ENCODE results near the gene SDHB. TPM values are rescaled to one million over a fixed set of nuclear protein-coding genes. Genes with fewer than 3 reads are reported as not detected.

SDHB gene
- total and polyA plus RNA-seq, 4 donors: 59.1 to 117 (median 83.5) TPM

DNA sequence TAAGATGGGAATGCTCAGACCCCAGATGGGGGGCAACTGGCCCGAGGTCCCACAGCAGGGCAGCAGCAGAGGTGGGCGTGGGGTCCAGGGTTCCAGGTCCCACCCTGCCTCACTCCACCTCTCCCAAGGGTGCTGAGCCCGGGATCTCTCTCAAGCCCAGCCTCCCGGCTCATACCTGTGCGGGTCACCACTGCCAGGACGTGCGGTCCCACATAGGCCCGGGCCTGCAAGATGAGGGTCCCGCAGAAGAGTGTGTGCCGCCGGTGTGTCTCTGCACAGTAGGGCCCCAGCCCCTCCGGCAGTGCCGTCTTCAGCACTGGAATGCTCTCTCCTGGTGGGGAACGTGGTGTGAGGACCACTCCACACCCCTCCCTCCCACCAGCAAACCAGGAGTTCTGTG lies 57.0 kb downstream of the SDHB start:
- no peak overlapping the region for H3K4me3 ChIP-seq
- no peak for DNase-seq
- H3K27ac ChIP-seq (ENCODE audit: low read depth in 1 of 2, low read length in 1 of 2): no peak overlapping the region

DNA sequence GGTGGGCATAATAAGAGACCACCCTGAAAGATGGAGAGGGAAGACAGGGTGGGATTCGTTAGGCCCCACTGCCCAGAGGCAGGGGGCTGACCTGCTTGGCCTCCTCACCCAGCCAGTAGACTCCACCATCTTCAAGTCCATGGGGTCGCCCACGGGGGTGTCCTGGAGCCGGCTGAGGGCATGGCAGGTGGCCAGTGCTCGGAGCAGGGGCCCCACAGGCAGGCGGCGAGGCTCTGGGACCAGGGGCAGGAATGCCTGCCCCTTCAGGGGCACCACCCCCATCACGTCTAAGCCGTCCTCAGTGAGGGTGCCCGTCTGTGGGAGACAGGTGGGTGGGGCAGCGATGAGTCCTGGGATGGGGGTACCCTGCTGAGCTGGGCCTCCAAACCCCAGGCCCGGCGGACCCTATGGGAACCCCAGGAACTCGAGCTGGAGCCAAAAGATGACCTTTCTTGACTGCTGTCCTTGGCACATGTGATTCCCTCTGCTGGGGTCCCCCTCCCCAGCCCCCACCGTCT lies 60.3 kb downstream of the SDHB start:
- no peak for TF ChIP-seq CTCF (IDR thresholded peaks at IDR 0.05; ENCODE audit: control extremely low read depth, extremely low read depth)
- no peak for DNase-seq
- H3K4me1 ChIP-seq (ENCODE audit: control insufficient read depth in 5 of 5, insufficient read depth in 5 of 5, low read length in 5 of 5): no peaks in the 10 kb centered on the region
- no peak for ATAC-seq (ENCODE audit: insufficient read depth, low FRiP score)
- H3K27ac ChIP-seq (ENCODE audit: low read depth in 1 of 2, low read length in 1 of 2): no peak overlapping the region
- H3K9me3 ChIP-seq (ENCODE audit: control insufficient read depth in 4 of 4, insufficient read depth in 3 of 4, low read length in 3 of 4): no peaks in the 10 kb centered on the region
- no peak overlapping the region for H3K4me3 ChIP-seq
- H3K9ac ChIP-seq (ENCODE audit: insufficient read depth in 1 of 2, low read length in 2 of 2): no peak overlapping the region
- 93 to 94% methylated on average over 13 to 15 of the region's 15 CpGs for WGBS, 2 donors
- H3K36me3 ChIP-seq (ENCODE audit: control insufficient read depth in 4 of 4, insufficient read depth in 4 of 4, low read length in 4 of 4): peaks cover 0 to 45% (median 6%) of the 10 kb centered on the region in 4 donors
- H3K27me3 ChIP-seq (ENCODE audit: control insufficient read depth in 3 of 3, insufficient read depth in 3 of 3, low read length in 2 of 3): no peaks in the 10 kb centered on the region

More for the DNA sequence above, 57.0 kb downstream of the SDHB start:
- Histone ChIP-seq H3K4me1 (ENCODE audit: control insufficient read depth in 5 of 5, insufficient read depth in 5 of 5, low read length in 5 of 5) (no peaks in the 10 kb centered on the region), H3K9me3 (ENCODE audit: control insufficient read depth in 4 of 4, insufficient read depth in 3 of 4, low read length in 3 of 4) (no peaks in the 10 kb centered on the region), H3K27me3 (ENCODE audit: control insufficient read depth in 3 of 3, insufficient read depth in 3 of 3, low read length in 2 of 3) (no peaks in the 10 kb centered on the region), H3K9ac (ENCODE audit: insufficient read depth in 1 of 2, low read length in 2 of 2) (no peak overlapping the region), H3K36me3 (ENCODE audit: control insufficient read depth in 4 of 4, insufficient read depth in 4 of 4, low read length in 4 of 4) (peaks cover 0 to 55% (median 4%) of the 10 kb centered on the region in 4 donors)
- TF ChIP-seq CTCF (IDR thresholded peaks at IDR 0.05; ENCODE audit: control extremely low read depth, extremely low read depth): no peak
- 97% methylated on average over 14 of the region's 14 CpGs for WGBS, 2 donors
- ATAC-seq (ENCODE audit: insufficient read depth, low FRiP score): no peak

GRCh38 chr1:16992675-16993074 lies 61.2 kb downstream of the SDHB start:
- Histone ChIP-seq H3K36me3 (ENCODE audit: control insufficient read depth in 4 of 4, insufficient read depth in 4 of 4, low read length in 4 of 4) (peaks cover 0 to 45% (median 5%) of the 10 kb centered on the region in 4 donors), H3K27me3 (ENCODE audit: control insufficient read depth in 3 of 3, insufficient read depth in 3 of 3, low read length in 2 of 3) (no peaks in the 10 kb centered on the region), H3K9me3 (ENCODE audit: control insufficient read depth in 4 of 4, insufficient read depth in 3 of 4, low read length in 3 of 4) (no peaks in the 10 kb centered on the region), H3K27ac (ENCODE audit: low read depth in 1 of 2, low read length in 1 of 2) (no peak overlapping the region), H3K9ac (ENCODE audit: insufficient read depth in 1 of 2, low read length in 2 of 2) (no peak overlapping the region), H3K4me3 (no peak overlapping the region), H3K4me1 (ENCODE audit: control insufficient read depth in 5 of 5, insufficient read depth in 5 of 5, low read length in 5 of 5) (no peaks in the 10 kb centered on the region)
- ATAC-seq (ENCODE audit: insufficient read depth, low FRiP score): no peak
- DNase-seq: no peak
- TF ChIP-seq CTCF (IDR thresholded peaks at IDR 0.05; ENCODE audit: control extremely low read depth, extremely low read depth): no peak
- 96 to 97% methylated on average over 9 of the region's 9 CpGs for WGBS, 2 donors

DNA sequence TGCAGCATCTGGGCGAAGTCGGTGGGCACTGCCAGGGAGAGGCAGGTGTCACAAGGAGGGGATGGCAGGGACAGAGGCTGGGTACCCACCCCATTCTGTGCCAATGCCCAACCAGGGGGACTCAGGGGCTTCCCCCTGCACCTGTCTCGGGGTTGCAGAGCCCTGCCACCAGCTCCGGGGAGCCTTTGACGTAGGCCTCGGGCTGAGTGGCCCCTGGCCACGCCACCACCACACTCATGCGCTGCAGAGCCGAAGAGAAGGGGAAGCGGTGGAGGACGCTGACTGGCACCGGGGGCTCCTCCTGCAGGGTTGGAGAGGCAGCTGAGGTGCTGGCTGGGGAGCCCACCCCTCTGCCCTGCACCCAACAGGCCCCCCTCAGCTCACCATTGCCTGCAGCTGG lies 61.7 kb downstream of the SDHB start:
- H3K9ac ChIP-seq (ENCODE audit: insufficient read depth in 1 of 2, low read length in 2 of 2): no peak overlapping the region
- H3K36me3 ChIP-seq (ENCODE audit: control insufficient read depth in 4 of 4, insufficient read depth in 4 of 4, low read length in 4 of 4): peaks cover 0 to 50% (median 8%) of the 10 kb centered on the region in 4 donors
- ATAC-seq (ENCODE audit: insufficient read depth, low FRiP score) (no peak), DNase-seq (no peak)
- H3K9me3 ChIP-seq (ENCODE audit: control insufficient read depth in 4 of 4, insufficient read depth in 3 of 4, low read length in 3 of 4): no peaks in the 10 kb centered on the region
- no peak overlapping the region for H3K27ac ChIP-seq (ENCODE audit: low read depth in 1 of 2, low read length in 1 of 2)
- no peaks in the 10 kb centered on the region for H3K4me1 ChIP-seq (ENCODE audit: control insufficient read depth in 5 of 5, insufficient read depth in 5 of 5, low read length in 5 of 5)
- TF ChIP-seq CTCF (IDR thresholded peaks at IDR 0.05; ENCODE audit: control extremely low read depth, extremely low read depth): no peak
- no peaks in the 10 kb centered on the region for H3K27me3 ChIP-seq (ENCODE audit: control insufficient read depth in 3 of 3, insufficient read depth in 3 of 3, low read length in 2 of 3)
- H3K4me3 ChIP-seq: no peak overlapping the region
- 91 to 95% methylated on average over 12 of the region's 12 CpGs for WGBS, 2 donors
